CD14-positive monocyte (primary cell): Measurements from ENCODE around the gene SHLD1. TPM values are rescaled to one million over a fixed set of nuclear protein-coding genes. Genes with fewer than 3 reads are reported as not detected.

Experiments used
- DNase-seq, 3 donors: peaks; one replicate each; pipeline ENCODE4 v3.0.0-alpha.2; 2011 to 2022
- H2AFZ ChIP-seq: 2 replicates; pipeline ENCODE4 v1.6.0; 2012; ENCODE audit warnings: mild to moderate bottlenecking, low read depth, low read length, inconsistent platforms; ENCODE audit not compliant: insufficient read depth, poor library complexity, severe bottlenecking
- H3K27ac ChIP-seq, 2 donors: 1 replicate in 1 of 2; 2 replicates in 1 of 2; pipeline ENCODE4 v1.5.1; 2012 to 2013; ENCODE audit warnings: low read length in 2 of 2, control low read depth in 1 of 2, inconsistent platforms in 1 of 2, low read depth in 1 of 2, mild to moderate bottlenecking in 1 of 2
- H3K27me3 ChIP-seq, 2 donors: one replicate each; pipeline versions ENCODE4 v1.6.0 to v1.6.1; 2011 to 2013; ENCODE audit warnings: low read length in 2 of 2; ENCODE audit not compliant: control insufficient read depth in 2 of 2, insufficient read depth in 2 of 2
- H3K36me3 ChIP-seq, 2 donors: replicated peaks in 1 of 2; 1 replicate in 1 of 2; 2 replicates in 1 of 2; pipeline versions ENCODE4 v1.5.1 to v1.6.1; 2012 to 2013; ENCODE audit warnings: low read length in 2 of 2, control low read depth in 1 of 2, inconsistent platforms in 1 of 2, mild to moderate bottlenecking in 1 of 2; ENCODE audit not compliant: insufficient read depth in 2 of 2, control insufficient read depth in 1 of 2
- H3K4me1 ChIP-seq, 2 donors: 1 replicate in 1 of 2; 2 replicates in 1 of 2; pipeline versions ENCODE4 v1.5.1 to v1.6.1; 2012 to 2013; ENCODE audit warnings: low read length in 2 of 2, control low read depth in 1 of 2, inconsistent platforms in 1 of 2, mild to moderate bottlenecking in 1 of 2, moderate library complexity in 1 of 2; ENCODE audit not compliant: insufficient read depth in 2 of 2, control insufficient read depth in 1 of 2
- H3K4me2 ChIP-seq: replicated peaks from 2 replicates; pipeline ENCODE3; 2012; ENCODE audit warnings: low read length, moderate library complexity, mild to moderate bottlenecking; ENCODE audit not compliant: poor library complexity, severe bottlenecking; ENCODE audit errors: extremely low read depth
- H3K4me3 ChIP-seq, 3 experiments: fragments of 200-600 bp in 1 of 3; sonication (generic) in 1 of 3; replicated peaks in 1 of 3; 1 replicate in 2 of 3; 2 replicates in 1 of 3; pipeline ENCODE4 v1.5.1; 2011 to 2013; ENCODE audit warnings: low read length in 3 of 3, mild to moderate bottlenecking in 3 of 3, control low read depth in 2 of 3, low read depth in 2 of 3, inconsistent platforms in 1 of 3, moderate library complexity in 1 of 3
- H3K79me2 ChIP-seq: 2 replicates; pipeline ENCODE4 v1.6.0; 2012; ENCODE audit warnings: mild to moderate bottlenecking, control low read depth, inconsistent platforms, low read length, moderate library complexity; ENCODE audit not compliant: insufficient read depth
- H3K9ac ChIP-seq: 2 replicates; pipeline ENCODE4 v1.6.0; 2017; ENCODE audit warnings: low read length, mild to moderate bottlenecking; ENCODE audit not compliant: insufficient read depth, poor library complexity, severe bottlenecking
- H3K9me3 ChIP-seq, 2 donors: replicated peaks in 1 of 2; 1 replicate in 1 of 2; 2 replicates in 1 of 2; pipeline versions ENCODE4 v1.5.1 to v1.6.1; 2012 to 2013; ENCODE audit warnings: low read length in 2 of 2, control low read depth in 1 of 2; ENCODE audit not compliant: control insufficient read depth in 1 of 2, insufficient read depth in 1 of 2
- H4K20me1 ChIP-seq: 2 replicates; pipeline ENCODE4 v1.6.0; 2012; ENCODE audit warnings: mild to moderate bottlenecking, low read length, control low read depth, moderate library complexity; ENCODE audit not compliant: insufficient read depth
- H3K27ac Mint-ChIP-seq, 7 donors: one replicate each; pipeline ENCODE4 v1.8.0; 2020; ENCODE audit warnings: mild to moderate bottlenecking in 7 of 7, mixed read lengths in 7 of 7, moderate library complexity in 6 of 7, inconsistent platforms in 2 of 7
- H3K27me3 Mint-ChIP-seq, 3 donors: one replicate each; pipeline ENCODE4 v1.8.0; 2021 to 2022; ENCODE audit warnings: low read depth in 3 of 3, mild to moderate bottlenecking in 3 of 3, mixed read lengths in 3 of 3, moderate library complexity in 3 of 3, inconsistent platforms in 1 of 3
- H3K36me3 Mint-ChIP-seq, 2 donors: one replicate each; pipeline ENCODE4 v1.8.0; 2020; ENCODE audit warnings: mixed read lengths in 2 of 2, inconsistent platforms in 1 of 2, mild to moderate bottlenecking in 1 of 2
- H3K4me1 Mint-ChIP-seq: one replicate; pipeline ENCODE4 v1.8.0; 2020; ENCODE audit warnings: mild to moderate bottlenecking, mixed read lengths
- H3K4me3 Mint-ChIP-seq, 2 donors: one replicate each; pipeline ENCODE4 v1.8.0; 2020; ENCODE audit warnings: mild to moderate bottlenecking in 2 of 2, mixed read lengths in 2 of 2, moderate library complexity in 1 of 2
- H3K9me3 Mint-ChIP-seq, 7 donors: one replicate each; pipeline ENCODE4 v1.8.0; 2020 to 2022; ENCODE audit warnings: mixed read lengths in 7 of 7, mild to moderate bottlenecking in 6 of 7, moderate library complexity in 6 of 7, inconsistent platforms in 2 of 7
- WGBS: methylation state at CpG from one replicate; pipeline ENCODE4 v1.1.5; 2013; ENCODE audit warnings: missing lambda C conversion rate; ENCODE audit not compliant: insufficient coverage; 5-methylcytosine and 5-hydroxymethylcytosine counted together
- intact Hi-C, 2 donors: fragments of 100-400 bp; cut with micrococcal nuclease; formaldehyde crosslinking; loops; one replicate each; pipeline versions ENCODE4 v1.15.0 to v1.15.1; 2023
- polyA plus RNA-seq, 3 donors: library from polyadenylated mRNA; depleted of rRNA in 1 of 3; unstranded in 2 of 3; stranded (reverse) in 1 of 3; fragments of 300-500 nt in 2 of 3; fragments of >200 nt in 1 of 3; fragmentation: Illumina TruSeq in 2 of 3; gene quantifications; 1 replicate in 2 of 3; 2 replicates in 1 of 3; pipeline ENCODE4 v1.2.3, GENCODE V29; 2012 to 2021
- TF ChIP-seq, protein P1 (sequence below): fragments of 200-600 bp; IDR thresholded peaks from one replicate; pipeline ENCODE4 v1.8.0; 2022; ENCODE audit warnings: antibody characterized with exemption, mild to moderate bottlenecking

SHLD1 gene
- polyA plus RNA-seq, 3 donors: 8.3 to 12.7 (median 11.5) TPM

DNA sequence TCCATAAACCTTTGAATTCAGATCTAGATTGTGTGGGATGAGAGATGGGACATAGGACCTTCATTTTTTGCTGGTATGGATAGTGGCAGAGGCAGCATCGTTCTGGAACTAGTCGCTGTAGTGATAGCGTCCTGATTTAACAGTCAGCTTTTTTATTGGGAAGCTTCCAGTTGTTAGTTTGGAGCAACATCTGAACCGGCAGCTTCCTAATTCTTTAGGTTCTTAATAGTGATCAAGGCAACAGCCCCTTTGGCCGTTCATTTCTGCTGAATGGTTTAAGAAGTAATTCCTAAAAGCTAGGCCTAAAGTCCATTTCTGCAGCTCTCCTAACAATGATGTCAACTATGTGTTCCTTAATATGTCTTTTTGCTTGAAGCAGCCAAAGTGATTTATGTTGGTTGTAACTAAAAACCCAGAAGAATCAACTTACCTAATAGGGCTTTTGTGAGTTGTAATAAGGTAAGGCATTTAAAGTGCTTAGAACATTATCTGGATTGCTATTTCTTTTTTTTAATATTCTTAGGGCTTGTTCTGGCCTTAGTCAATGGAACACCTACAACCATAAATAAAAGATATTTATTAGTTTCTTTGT, 90.3 kb downstream of the SHLD1 start:
- DNase-seq: no peak
- Histone ChIP-seq H3K4me3 (no peak overlapping the region), H3K4me1 (no peaks in the 10 kb centered on the region), H4K20me1 (no peaks in the 10 kb centered on the region), H3K9me3 (no peaks in the 10 kb centered on the region), H3K4me2 (no peak overlapping the region), H3K79me2 (no peaks in the 10 kb centered on the region), H3K36me3 (no peaks in the 10 kb centered on the region), H3K27me3 (no peaks in the 10 kb centered on the region), H2AFZ (no peak overlapping the region), H3K9ac (no peak overlapping the region), H3K27ac (no peak overlapping the region)
- Mint-ChIP-seq H3K36me3 (no peaks in the 10 kb centered on the region), H3K27me3 (peaks cover 0 to 1% (median 0%) of the 10 kb centered on the region in 3 donors), H3K4me3 (no peak overlapping the region), H3K27ac (no peak overlapping the region), H3K9me3 (peaks cover 0 to 2% (median 0%) of the 10 kb centered on the region in 7 donors), H3K4me1 (peaks cover 16% of the 10 kb centered on the region)
- 95% methylated on average over 4 of the region's 5 CpGs for WGBS
- TF ChIP-seq, protein P1, sequence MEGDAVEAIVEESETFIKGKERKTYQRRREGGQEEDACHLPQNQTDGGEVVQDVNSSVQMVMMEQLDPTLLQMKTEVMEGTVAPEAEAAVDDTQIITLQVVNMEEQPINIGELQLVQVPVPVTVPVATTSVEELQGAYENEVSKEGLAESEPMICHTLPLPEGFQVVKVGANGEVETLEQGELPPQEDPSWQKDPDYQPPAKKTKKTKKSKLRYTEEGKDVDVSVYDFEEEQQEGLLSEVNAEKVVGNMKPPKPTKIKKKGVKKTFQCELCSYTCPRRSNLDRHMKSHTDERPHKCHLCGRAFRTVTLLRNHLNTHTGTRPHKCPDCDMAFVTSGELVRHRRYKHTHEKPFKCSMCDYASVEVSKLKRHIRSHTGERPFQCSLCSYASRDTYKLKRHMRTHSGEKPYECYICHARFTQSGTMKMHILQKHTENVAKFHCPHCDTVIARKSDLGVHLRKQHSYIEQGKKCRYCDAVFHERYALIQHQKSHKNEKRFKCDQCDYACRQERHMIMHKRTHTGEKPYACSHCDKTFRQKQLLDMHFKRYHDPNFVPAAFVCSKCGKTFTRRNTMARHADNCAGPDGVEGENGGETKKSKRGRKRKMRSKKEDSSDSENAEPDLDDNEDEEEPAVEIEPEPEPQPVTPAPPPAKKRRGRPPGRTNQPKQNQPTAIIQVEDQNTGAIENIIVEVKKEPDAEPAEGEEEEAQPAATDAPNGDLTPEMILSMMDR: no peak
- intact Hi-C loops: no loop called here

DNA sequence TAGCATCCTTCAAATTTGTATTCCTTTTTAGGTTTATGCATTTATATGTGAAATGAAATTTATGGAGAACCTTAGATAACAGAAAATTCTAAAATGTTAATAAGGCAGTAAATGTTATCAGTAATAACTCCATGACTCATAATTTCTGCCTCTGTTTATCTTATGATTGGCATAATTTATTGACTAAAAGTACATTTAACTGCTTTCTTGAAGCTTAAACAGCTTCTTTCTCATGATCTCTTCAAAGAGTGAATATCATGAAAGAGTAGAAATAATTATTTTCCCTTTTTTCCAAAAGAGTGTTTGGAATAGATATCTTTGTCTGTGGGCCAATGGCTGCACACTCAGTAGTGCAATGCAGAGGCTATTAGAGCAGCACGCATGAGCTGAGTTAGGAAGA, 91.3 kb downstream of the SHLD1 start:
- Histone ChIP-seq H2AFZ (no peak overlapping the region), H3K9me3 (no peaks in the 10 kb centered on the region), H3K4me1 (no peaks in the 10 kb centered on the region), H3K79me2 (no peaks in the 10 kb centered on the region), H3K4me3 (no peak overlapping the region), H3K27ac (no peak overlapping the region), H3K4me2 (no peak overlapping the region), H3K27me3 (no peaks in the 10 kb centered on the region), H3K36me3 (no peaks in the 10 kb centered on the region), H4K20me1 (no peaks in the 10 kb centered on the region), H3K9ac (no peak overlapping the region)
- peaks cover 0 to 2% (median 0%) of the 10 kb centered on the region in 7 donors for H3K9me3 Mint-ChIP-seq
- DNase-seq: no peak
- H3K36me3 Mint-ChIP-seq: no peaks in the 10 kb centered on the region
- WGBS: no CpG with 5 or more reads among the region's 1 CpG
- H3K4me3 Mint-ChIP-seq: no peak overlapping the region
- TF ChIP-seq, protein P1: no peak
- intact Hi-C loops: no loop called here
- no peaks in the 10 kb centered on the region for H3K27me3 Mint-ChIP-seq
- H3K27ac Mint-ChIP-seq: no peak overlapping the region
- H3K4me1 Mint-ChIP-seq: peaks cover 9% of the 10 kb centered on the region
